T47D (cell line): ENCODE data around the gene FIP1L1.

Source experiments
- DNase-seq, 2 experiments: peaks; one replicate each; pipeline versions ENCODE4 v3.0.0 to v3.0.0-alpha.2; 2011 to 2012; ENCODE audit warnings: low read depth in 1 of 2, low spot score in 1 of 2
- JUND ChIP-seq: IDR thresholded peaks from 2 replicates; pipeline ENCODE4 v1.6.1; 2012; ENCODE audit warnings: low read depth
- in situ Hi-C: cut with HindIII; loops from 2 replicates; pipeline ENCODE4 v1.10.0; 2016; ENCODE audit warnings: low sequenced_read_pairs, low pct_unique_long_range_greater_than_20kb

The FIP1L1 gene

GRCh38 chr4:53502094-53502493 lies 124.7 kb downstream of the FIP1L1 start:
- TF ChIP-seq JUND, result no peak
- in situ Hi-C loops, result no loop called here
- no peak for DNase-seq

GRCh38 chr4:53505947-53506346 lies 128.5 kb downstream of the FIP1L1 start:
- no peak for TF ChIP-seq JUND
- peak in 1 of 2 experiments; percentile 40 for DNase-seq
- in situ Hi-C loops, result no loop called here

GRCh38 chr4:53507058-53507457 lies 129.6 kb downstream of the FIP1L1 start:
- in situ Hi-C loops, result no loop called here
- no peak for TF ChIP-seq JUND
- no peak for DNase-seq

GRCh38 chr4:53507671-53508286 lies 130.3 kb downstream of the FIP1L1 start:
- TF ChIP-seq JUND, result no peak
- in situ Hi-C loops, result no loop called here
- DNase-seq, result no peak

- TF ChIP-seq JUND, result no peak
- DNase-seq, result peak in 1 of 2 experiments; percentile 7
- in situ Hi-C loops, result no loop called here
Observed at GRCh38 chr4:53508446-53508845, 131.0 kb downstream of the FIP1L1 start.

GRCh38 chr4:53510321-53510720 lies 132.9 kb downstream of the FIP1L1 start:
- in situ Hi-C loops, result no loop called here
- TF ChIP-seq JUND, result no peak
- no peak for DNase-seq
